Measurements from ENCODE around the gene COPB2. TPM values are rescaled to one million over a fixed set of nuclear protein-coding genes. Genes with fewer than 3 reads are reported as not detected.

Gene COPB2
- 100 to 1,000 TPM; 246 to 266 (median 260) TPM for total RNA-seq (2021; fragmentation: NEBNext Ultra II Directional; extraction: Animal tissue kit (Norgen Biotek cat#: 25700))
- long read RNA-seq, transcript COPB2-201 (22 exons, 3,360 nt): major isoform, 219 of 383 reads
- long read RNA-seq, partial matches to known transcripts: 124 of 383 reads
- long read RNA-seq, other reads (novel, unspliced or antisense): 39 of 383 reads

DNA sequence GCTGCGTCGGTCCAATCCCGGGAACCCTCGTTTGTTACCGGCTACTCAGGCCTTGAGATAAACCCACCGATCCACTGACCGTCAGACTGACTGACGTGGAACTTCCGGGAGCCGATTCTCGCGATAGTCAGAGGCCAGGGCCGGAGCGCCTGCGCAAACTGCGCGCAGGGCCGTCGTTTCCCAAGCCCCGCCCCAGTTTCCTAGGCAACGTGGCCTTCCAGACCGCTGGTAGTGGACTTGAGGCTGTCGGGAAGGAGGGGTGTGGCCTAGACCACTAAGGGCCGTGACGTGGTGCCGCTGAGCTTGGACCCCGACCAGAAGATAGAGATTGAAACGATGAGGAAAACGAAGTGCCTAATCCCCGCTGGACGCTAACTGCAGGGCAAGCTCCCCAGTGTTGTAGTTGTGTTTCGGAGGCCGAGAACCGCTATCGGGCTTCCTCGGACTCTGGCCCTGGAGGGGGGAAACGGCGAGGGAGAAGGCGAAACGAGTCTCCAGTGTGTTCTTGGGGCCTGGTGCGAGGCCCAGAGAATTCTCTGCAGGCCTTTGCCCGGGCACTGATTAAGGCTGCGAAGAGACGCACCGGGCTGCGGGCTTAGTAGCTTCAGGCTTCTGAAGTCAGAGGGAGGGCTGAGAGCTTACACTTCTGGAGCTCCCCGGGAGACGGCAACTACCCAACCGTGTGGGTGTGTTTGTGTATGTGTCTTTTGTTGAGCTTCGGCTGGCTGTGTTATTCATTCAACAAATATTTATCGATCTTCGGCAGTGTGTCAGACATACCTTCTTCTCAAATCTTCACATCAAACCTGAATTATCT is at the start of gene COPB2:
TSS of gene COPB2 (minus strand) at position 96 of the 817 bp plus-strand sequence. CDS start 97 bp downstream, outside the sequence.
- TF ChIP-seq, protein P1, sequence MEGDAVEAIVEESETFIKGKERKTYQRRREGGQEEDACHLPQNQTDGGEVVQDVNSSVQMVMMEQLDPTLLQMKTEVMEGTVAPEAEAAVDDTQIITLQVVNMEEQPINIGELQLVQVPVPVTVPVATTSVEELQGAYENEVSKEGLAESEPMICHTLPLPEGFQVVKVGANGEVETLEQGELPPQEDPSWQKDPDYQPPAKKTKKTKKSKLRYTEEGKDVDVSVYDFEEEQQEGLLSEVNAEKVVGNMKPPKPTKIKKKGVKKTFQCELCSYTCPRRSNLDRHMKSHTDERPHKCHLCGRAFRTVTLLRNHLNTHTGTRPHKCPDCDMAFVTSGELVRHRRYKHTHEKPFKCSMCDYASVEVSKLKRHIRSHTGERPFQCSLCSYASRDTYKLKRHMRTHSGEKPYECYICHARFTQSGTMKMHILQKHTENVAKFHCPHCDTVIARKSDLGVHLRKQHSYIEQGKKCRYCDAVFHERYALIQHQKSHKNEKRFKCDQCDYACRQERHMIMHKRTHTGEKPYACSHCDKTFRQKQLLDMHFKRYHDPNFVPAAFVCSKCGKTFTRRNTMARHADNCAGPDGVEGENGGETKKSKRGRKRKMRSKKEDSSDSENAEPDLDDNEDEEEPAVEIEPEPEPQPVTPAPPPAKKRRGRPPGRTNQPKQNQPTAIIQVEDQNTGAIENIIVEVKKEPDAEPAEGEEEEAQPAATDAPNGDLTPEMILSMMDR (IDR thresholded peaks at IDR 0.05): no peak
- H3K4me1 Mint-ChIP-seq (ENCODE audit: low read depth): peaks cover 35% of the 10 kb centered on the region
- peak within 1 kb of the TSS; percentile 94 for H3K4me3 Mint-ChIP-seq
- DNase-seq: peak; percentile 99
- peaks cover 2% of the 10 kb centered on the region; the same call in 1 of the 2 replicates for H3K27me3 Mint-ChIP-seq (ENCODE audit: insufficient read depth)
- H3K9me3 Mint-ChIP-seq: no peaks in the 10 kb centered on the region; the same call in 1 of the 2 replicates
- H3K27ac Mint-ChIP-seq: peak within 1 kb of the TSS; percentile 99
- peaks cover 23% of the 10 kb centered on the region for H3K36me3 Mint-ChIP-seq (ENCODE audit: low read depth)

DNA sequence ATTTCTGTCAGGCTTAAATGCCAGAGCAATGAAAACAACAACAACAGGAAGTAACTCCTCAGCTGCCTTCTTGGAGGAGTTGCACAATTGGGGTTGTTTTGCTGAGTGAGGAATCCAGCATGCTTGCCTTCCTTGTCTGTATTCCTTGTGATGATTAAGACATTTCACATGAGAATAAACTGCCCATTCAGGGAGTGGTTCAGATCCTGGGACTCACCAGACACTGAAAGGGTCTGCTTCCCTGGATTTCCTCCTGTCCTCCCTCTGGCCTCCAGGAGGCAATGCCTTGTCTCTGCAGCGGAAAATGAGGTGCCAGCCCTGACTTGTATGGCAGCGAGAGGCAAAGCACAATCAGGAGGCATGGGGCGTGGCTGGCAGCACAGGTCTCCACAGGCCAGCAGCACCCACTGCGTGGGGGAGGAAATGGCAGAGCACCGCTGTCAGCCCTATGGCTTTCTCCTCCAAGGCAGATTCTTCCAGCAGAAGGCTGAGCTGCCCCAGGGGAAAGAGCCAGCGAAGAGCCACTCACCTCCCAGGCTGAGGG is 45.4 kb upstream of the COPB2 start:
- H3K36me3 Mint-ChIP-seq (ENCODE audit: low read depth): no peaks in the 10 kb centered on the region
- no peak overlapping the region for H3K4me3 Mint-ChIP-seq
- peak; percentile 25 for DNase-seq

DNA sequence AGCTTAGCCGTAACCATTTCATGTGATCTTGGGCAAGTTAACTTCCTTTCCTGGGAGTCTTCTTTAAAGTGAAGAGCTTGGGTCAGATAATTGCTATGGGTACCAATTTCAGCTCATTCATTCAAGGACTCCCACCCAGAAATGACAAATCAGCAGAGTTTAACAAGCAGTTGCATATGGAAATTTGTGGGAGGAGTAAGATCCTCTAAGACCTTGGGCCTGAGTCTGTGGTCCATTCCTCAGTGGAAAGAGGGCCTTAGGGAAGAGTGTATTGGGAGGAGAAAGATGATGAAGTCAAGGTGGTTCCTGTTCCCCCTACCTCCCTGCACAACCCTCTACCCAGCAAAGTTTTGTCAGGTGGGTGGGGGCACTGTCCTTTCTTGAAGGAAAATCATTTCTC is 44.8 kb upstream of the COPB2 start:
- Mint-ChIP-seq H3K36me3 (ENCODE audit: low read depth) (no peaks in the 10 kb centered on the region), H3K9me3 (no peaks in the 10 kb centered on the region; the same call in 1 of the 2 replicates), H3K4me1 (ENCODE audit: low read depth) (no peaks in the 10 kb centered on the region), H3K27me3 (ENCODE audit: insufficient read depth) (no peaks in the 10 kb centered on the region), H3K4me3 (no peak overlapping the region), H3K27ac (no peak overlapping the region)
- DNase-seq: no peak
- TF ChIP-seq, protein P1 (IDR thresholded peaks at IDR 0.05): no peak

More for the DNA sequence above, 45.4 kb upstream of the COPB2 start:
- Mint-ChIP-seq H3K27me3 (ENCODE audit: insufficient read depth) (no peaks in the 10 kb centered on the region), H3K4me1 (ENCODE audit: low read depth) (no peaks in the 10 kb centered on the region), H3K27ac (no peak overlapping the region), H3K9me3 (no peaks in the 10 kb centered on the region; the same call in 1 of the 2 replicates)
- TF ChIP-seq, protein P1 (IDR thresholded peaks at IDR 0.05): no peak

DNA sequence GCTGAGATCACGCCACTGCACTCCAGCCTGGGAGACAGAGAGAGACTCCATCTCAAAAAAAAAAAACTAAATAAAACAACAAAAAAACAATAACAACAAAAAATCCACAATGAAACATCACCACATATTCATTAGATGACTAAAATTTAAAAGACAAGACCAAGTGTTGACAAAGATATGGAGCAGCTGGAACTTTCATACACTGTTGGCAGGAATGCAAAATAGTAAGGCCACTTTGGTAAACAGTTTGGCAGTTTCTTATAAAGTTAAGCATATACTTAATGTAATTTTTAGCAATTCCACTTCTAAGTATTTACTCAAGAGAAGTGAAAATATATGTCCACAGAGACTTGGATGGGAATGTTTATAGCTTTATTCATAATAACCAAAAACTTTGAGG is 43.6 kb upstream of the COPB2 start:
- H3K9me3 Mint-ChIP-seq: no peaks in the 10 kb centered on the region; the same call in 1 of the 2 replicates
- H3K27ac Mint-ChIP-seq: no peak overlapping the region
- no peak for DNase-seq
- TF ChIP-seq, protein P1 (IDR thresholded peaks at IDR 0.05): no peak
- H3K27me3 Mint-ChIP-seq (ENCODE audit: insufficient read depth): peaks cover 1% of the 10 kb centered on the region; the same call in 1 of the 2 replicates
- no peak overlapping the region for H3K4me3 Mint-ChIP-seq
- no peaks in the 10 kb centered on the region for H3K4me1 Mint-ChIP-seq (ENCODE audit: low read depth)
- no peaks in the 10 kb centered on the region for H3K36me3 Mint-ChIP-seq (ENCODE audit: low read depth)

DNA sequence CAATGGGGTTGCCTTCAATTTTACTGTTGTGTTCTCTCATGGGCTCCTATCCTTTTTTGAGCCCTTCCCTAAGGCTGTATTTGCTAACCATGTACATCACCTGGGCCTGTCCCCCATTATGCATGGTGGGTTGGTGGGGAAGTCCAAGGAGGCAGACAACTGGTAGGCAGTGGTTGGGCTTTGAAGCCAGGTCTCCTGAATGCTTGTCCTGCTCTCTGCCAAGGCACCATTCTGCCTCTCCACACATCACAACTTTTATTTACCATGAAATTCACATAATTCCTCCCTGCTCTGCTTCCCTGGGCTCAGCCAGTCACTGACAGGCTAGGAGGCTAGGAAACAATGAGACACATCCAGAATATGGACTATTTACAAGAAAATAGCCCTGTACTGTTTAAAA is 41.0 kb upstream of the COPB2 start:
- no peak for DNase-seq
- Mint-ChIP-seq H3K27me3 (ENCODE audit: insufficient read depth) (peaks cover 1% of the 10 kb centered on the region; the same call in 1 of the 2 replicates), H3K27ac (no peak overlapping the region), H3K4me3 (no peak overlapping the region), H3K9me3 (no peaks in the 10 kb centered on the region), H3K4me1 (ENCODE audit: low read depth) (no peaks in the 10 kb centered on the region), H3K36me3 (ENCODE audit: low read depth) (no peaks in the 10 kb centered on the region)
- TF ChIP-seq, protein P1 (IDR thresholded peaks at IDR 0.05): no peak

Measured in HFFc6 (cell line).